Trophoblast cell (in vitro differentiated cells and primary cell): Measurements from ENCODE around the gene PADI3.

Experiments used
- DNase-seq, 2 donors: peaks; one replicate each; pipeline ENCODE4 v3.0.0-alpha.2; 2016
- H2AFZ ChIP-seq: 2 replicates; pipeline ENCODE4 v1.6.1; 2013; ENCODE audit warnings: low read length, moderate library complexity, mild to moderate bottlenecking; ENCODE audit not compliant: insufficient read depth, poor library complexity
- H2AK5ac ChIP-seq: 2 replicates; pipeline ENCODE4 v1.6.1; 2013; ENCODE audit warnings: mild to moderate bottlenecking, low read length
- H2BK120ac ChIP-seq: 2 replicates; pipeline ENCODE4 v1.6.1; 2013; ENCODE audit warnings: low read length, mild to moderate bottlenecking, moderate library complexity; ENCODE audit not compliant: insufficient read depth, poor library complexity
- H2BK12ac ChIP-seq: 2 replicates; pipeline ENCODE4 v1.6.1; 2013; ENCODE audit warnings: mild to moderate bottlenecking, low read length, moderate library complexity
- H2BK5ac ChIP-seq: 2 replicates; pipeline ENCODE4 v1.6.1; 2013; ENCODE audit warnings: low read length, low read depth, moderate library complexity, mild to moderate bottlenecking; ENCODE audit not compliant: poor library complexity
- H3K14ac ChIP-seq: 2 replicates; pipeline ENCODE4 v1.6.1; 2013; ENCODE audit warnings: mild to moderate bottlenecking, low read length
- H3K18ac ChIP-seq: 2 replicates; pipeline ENCODE4 v1.6.1; 2013; ENCODE audit warnings: mild to moderate bottlenecking, low read length
- H3K23ac ChIP-seq: 2 replicates; pipeline ENCODE4 v1.6.1; 2013; ENCODE audit warnings: low read length
- H3K27ac ChIP-seq: 2 replicates; pipeline ENCODE4 v1.5.1; 2013; ENCODE audit warnings: low read depth, mild to moderate bottlenecking, inconsistent platforms, low read length, moderate library complexity
- H3K27me3 ChIP-seq: 2 replicates; pipeline ENCODE4 v1.6.1; 2013; ENCODE audit warnings: inconsistent platforms, mild to moderate bottlenecking, low read length, moderate library complexity; ENCODE audit not compliant: insufficient read depth
- H3K36me3 ChIP-seq, 2 experiments: 1 replicate in 1 of 2; 2 replicates in 1 of 2; pipeline ENCODE4 v1.6.1; 2013; ENCODE audit warnings: low read length in 2 of 2, mild to moderate bottlenecking in 2 of 2, moderate library complexity in 1 of 2; ENCODE audit not compliant: insufficient read depth in 2 of 2, control insufficient read depth in 1 of 2
- H3K4ac ChIP-seq: 2 replicates; pipeline ENCODE4 v1.6.1; 2013; ENCODE audit warnings: low read depth, mild to moderate bottlenecking, low read length, moderate library complexity
- H3K4me1 ChIP-seq, 2 experiments: 1 replicate in 1 of 2; 2 replicates in 1 of 2; pipeline ENCODE4 v1.6.1; 2013; ENCODE audit warnings: low read length in 2 of 2, mild to moderate bottlenecking in 2 of 2, moderate library complexity in 1 of 2; ENCODE audit not compliant: insufficient read depth in 2 of 2, control insufficient read depth in 1 of 2
- H3K4me2 ChIP-seq: 2 replicates; pipeline ENCODE4 v1.6.1; 2013; ENCODE audit warnings: inconsistent platforms, mild to moderate bottlenecking, low read length, moderate library complexity
- H3K4me3 ChIP-seq: 2 replicates; pipeline ENCODE4 v1.5.1; 2013; ENCODE audit warnings: mild to moderate bottlenecking, low read depth, low read length, inconsistent platforms
- H3K79me1 ChIP-seq: one replicate; pipeline ENCODE4 v1.6.1; 2013; ENCODE audit warnings: low read length
- H3K79me2 ChIP-seq: 2 replicates; pipeline ENCODE4 v1.6.1; 2013; ENCODE audit warnings: low read length, mild to moderate bottlenecking; ENCODE audit not compliant: control insufficient read depth, insufficient read depth, poor library complexity
- H3K9ac ChIP-seq: 2 replicates; pipeline ENCODE4 v1.6.1; 2013; ENCODE audit warnings: mild to moderate bottlenecking, low read length
- H3K9me3 ChIP-seq: 2 replicates; pipeline ENCODE4 v1.6.1; 2013; ENCODE audit warnings: low read depth, mild to moderate bottlenecking, control low read depth, inconsistent platforms, low read length; ENCODE audit not compliant: insufficient read depth
- H4K12ac ChIP-seq: 2 replicates; pipeline ENCODE4 v1.6.1; 2013; ENCODE audit warnings: low read depth, mild to moderate bottlenecking, low read length, moderate library complexity
- H4K8ac ChIP-seq: 2 replicates; pipeline ENCODE4 v1.6.1; 2013; ENCODE audit warnings: low read depth, mild to moderate bottlenecking, low read length, moderate library complexity
- H4K91ac ChIP-seq: one replicate; pipeline ENCODE4 v1.6.1; 2013; ENCODE audit warnings: low read depth, mild to moderate bottlenecking, low read length, moderate library complexity
- WGBS: extraction: QIAGEN DNeasy Blood & Tissue Kit; methylation state at CpG from one replicate; pipeline ENCODE4 v1.1.7; 2013; ENCODE audit warnings: missing lambda C conversion rate; ENCODE audit not compliant: insufficient read length, insufficient coverage; ENCODE audit errors: extremely low coverage; 5-methylcytosine and 5-hydroxymethylcytosine counted together

PADI3 gene

DNA sequence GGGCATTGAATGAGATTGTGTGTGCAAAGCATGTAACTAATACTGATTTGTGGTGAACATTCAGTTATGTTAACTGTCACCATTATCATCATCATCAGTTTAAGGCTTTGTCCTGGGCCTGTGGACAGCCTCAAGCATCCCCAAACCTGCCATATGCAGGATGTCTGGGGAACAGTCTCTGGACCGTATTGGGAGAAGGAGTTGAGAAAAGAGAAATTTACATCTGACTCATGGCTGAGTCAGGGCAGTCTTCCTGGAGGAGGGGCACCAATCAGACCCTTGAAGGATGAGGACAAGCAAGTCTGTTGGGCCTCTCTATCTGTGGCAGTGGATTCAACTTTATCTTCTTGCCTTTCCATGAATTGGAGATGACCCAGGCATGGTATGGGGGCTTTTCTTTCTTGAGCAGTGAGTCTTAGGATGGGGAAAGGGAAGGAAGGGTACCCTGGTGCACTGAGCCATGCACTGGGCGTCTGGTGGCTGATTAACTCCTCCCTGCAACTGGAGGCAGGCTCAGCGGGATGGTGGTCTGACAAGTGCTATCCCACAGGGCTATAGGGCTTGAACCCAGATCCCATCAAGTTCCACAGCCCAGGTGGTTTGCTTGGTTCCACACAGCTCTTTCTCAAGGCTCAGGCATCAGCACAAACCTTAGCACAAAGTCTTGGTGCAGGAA lies 2.9 kb downstream of the PADI3 start:
- Histone ChIP-seq H3K4ac (no peak overlapping the region), H3K79me2 (no peaks in the 10 kb centered on the region), H3K36me3 (no peaks in the 10 kb centered on the region), H4K12ac (no peak overlapping the region), H3K27me3 (no peaks in the 10 kb centered on the region), H4K91ac (no peak overlapping the region), H3K14ac (no peak overlapping the region), H2BK120ac (no peak overlapping the region), H2AK5ac (no peak overlapping the region), H4K8ac (no peak overlapping the region), H2AFZ (no peak overlapping the region), H3K9ac (no peak overlapping the region), H3K4me1 (peaks cover 0 to 2% of the 10 kb centered on the region in 2 experiments), H2BK5ac (no peak overlapping the region), H3K9me3 (no peaks in the 10 kb centered on the region), H3K18ac (no peak overlapping the region), H2BK12ac (no peak overlapping the region), H3K4me3 (no peak overlapping the region), H3K4me2 (no peak overlapping the region), H3K23ac (no peak overlapping the region), H3K27ac (no peak overlapping the region), H3K79me1 (no peaks in the 10 kb centered on the region)
- WGBS: no CpG with 5 or more reads among the region's 3 CpGs
- DNase-seq: no peak

DNA sequence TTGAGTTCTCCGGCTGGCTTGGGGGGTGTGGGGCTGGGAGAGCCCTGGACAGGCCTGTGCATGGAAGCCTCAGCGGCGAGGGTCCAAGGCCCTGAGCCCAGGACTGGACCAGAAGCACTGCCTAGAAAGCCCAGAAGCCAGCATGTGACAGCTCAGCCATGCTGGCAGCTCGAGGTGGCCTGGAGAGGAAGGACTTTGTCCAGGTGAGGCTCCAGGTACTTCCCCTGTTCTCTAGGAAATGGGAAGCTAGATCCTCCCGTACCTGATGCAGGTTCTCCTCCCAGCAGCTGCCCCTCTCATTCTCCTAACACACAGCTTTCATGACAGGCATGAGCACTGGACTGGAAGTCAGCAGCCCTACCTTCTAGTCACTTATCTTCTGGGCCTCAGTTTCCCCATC lies 6.4 kb downstream of the PADI3 start:
- H3K4me2 ChIP-seq: no peak overlapping the region

DNA sequence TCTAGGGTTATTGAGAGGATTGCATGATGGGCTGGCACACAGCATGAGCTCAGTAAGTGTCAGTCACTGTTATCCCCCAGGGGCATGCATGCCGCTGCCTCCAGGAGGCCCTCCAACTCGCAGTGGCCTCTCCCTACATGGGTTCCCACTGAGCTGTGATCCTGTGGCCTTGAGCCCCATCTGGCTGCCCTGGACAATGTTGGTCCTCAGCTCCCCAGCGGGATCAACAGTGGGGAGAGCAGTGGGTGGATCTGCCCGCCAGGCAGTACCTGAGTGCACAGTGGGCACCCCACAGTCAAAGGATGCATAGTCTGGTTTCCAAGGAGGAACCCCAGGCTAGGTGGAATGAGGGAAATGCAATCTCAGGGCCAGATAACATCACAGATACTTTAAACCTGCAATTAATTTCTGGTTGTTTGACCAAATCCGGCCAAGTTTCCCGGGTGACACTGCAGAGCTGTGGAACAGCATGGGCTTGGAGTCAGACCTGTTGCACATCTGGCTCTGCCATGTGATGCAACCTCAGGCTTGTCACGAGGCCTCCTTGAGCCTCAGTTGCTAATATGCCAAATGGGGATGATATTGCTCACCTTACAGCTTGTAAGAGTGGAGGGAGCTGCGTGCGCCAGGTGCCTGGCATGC lies 9.3 kb downstream of the PADI3 start:
- no peak overlapping the region for H3K4me2 ChIP-seq
- no peaks in the 10 kb centered on the region for H3K36me3 ChIP-seq
- H2BK12ac ChIP-seq: no peak overlapping the region
- H3K9me3 ChIP-seq: no peaks in the 10 kb centered on the region
- H3K9ac ChIP-seq: no peak overlapping the region
- no peaks in the 10 kb centered on the region for H3K79me2 ChIP-seq
- no peak overlapping the region for H3K23ac ChIP-seq
- H3K18ac ChIP-seq: no peak overlapping the region
- no peaks in the 10 kb centered on the region for H3K27me3 ChIP-seq
- H3K4me3 ChIP-seq: no peak overlapping the region
- no peak overlapping the region for H4K8ac ChIP-seq
- no CpG with 5 or more reads among the region's 9 CpGs for WGBS
- no peak overlapping the region for H2AK5ac ChIP-seq
- H3K4me1 ChIP-seq: no peaks in the 10 kb centered on the region
- H3K4ac ChIP-seq: no peak overlapping the region
- no peak overlapping the region for H3K27ac ChIP-seq
- no peak for DNase-seq
- no peak overlapping the region for H3K14ac ChIP-seq
- no peak overlapping the region for H2BK120ac ChIP-seq
- H4K12ac ChIP-seq: no peak overlapping the region
- no peaks in the 10 kb centered on the region for H3K79me1 ChIP-seq
- no peak overlapping the region for H2BK5ac ChIP-seq
- H4K91ac ChIP-seq: no peak overlapping the region
- H2AFZ ChIP-seq: no peak overlapping the region

More for the DNA sequence above, 6.4 kb downstream of the PADI3 start:
- no peak overlapping the region for H2BK120ac ChIP-seq
- H2BK12ac ChIP-seq: no peak overlapping the region
- WGBS: no CpG with 5 or more reads among the region's 5 CpGs
- H3K23ac ChIP-seq: no peak overlapping the region
- no peak for DNase-seq
- no peak overlapping the region for H4K12ac ChIP-seq
- H3K27ac ChIP-seq: no peak overlapping the region
- H3K27me3 ChIP-seq: no peaks in the 10 kb centered on the region
- H4K91ac ChIP-seq: no peak overlapping the region
- H3K36me3 ChIP-seq: no peaks in the 10 kb centered on the region
- no peak overlapping the region for H3K14ac ChIP-seq
- H3K4me3 ChIP-seq: no peak overlapping the region
- H3K79me2 ChIP-seq: no peaks in the 10 kb centered on the region
- H3K9me3 ChIP-seq: no peaks in the 10 kb centered on the region
- no peak overlapping the region for H3K4ac ChIP-seq
- H3K4me1 ChIP-seq: peaks cover 0 to 2% of the 10 kb centered on the region in 2 experiments
- no peak overlapping the region for H3K18ac ChIP-seq
- H2AFZ ChIP-seq: no peak overlapping the region
- no peaks in the 10 kb centered on the region for H3K79me1 ChIP-seq
- no peak overlapping the region for H2BK5ac ChIP-seq
- no peak overlapping the region for H3K9ac ChIP-seq
- H2AK5ac ChIP-seq: no peak overlapping the region
- H4K8ac ChIP-seq: no peak overlapping the region

DNA sequence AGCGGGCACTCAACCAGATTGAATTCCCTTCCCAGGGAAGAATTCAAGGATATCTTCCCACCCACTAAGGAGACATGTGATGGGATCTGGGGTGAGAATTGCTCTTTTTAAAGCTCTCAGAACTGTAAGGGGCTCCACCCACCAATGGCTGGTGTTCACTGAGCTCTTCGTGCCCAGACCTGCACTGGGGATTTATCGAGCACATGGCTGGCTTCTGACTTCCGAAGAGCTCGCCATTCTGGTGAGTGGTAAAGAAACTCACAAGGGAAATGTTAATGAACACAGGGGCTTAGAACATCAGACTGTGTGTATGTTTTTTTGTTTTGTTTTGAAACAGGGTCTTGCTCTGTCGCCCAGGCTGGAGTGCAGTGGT lies 9.8 kb downstream of the PADI3 start:
- Histone ChIP-seq H3K79me1 (no peaks in the 10 kb centered on the region), H3K4me3 (no peak overlapping the region), H3K79me2 (no peaks in the 10 kb centered on the region), H3K4ac (no peak overlapping the region), H3K23ac (no peak overlapping the region), H3K9me3 (no peaks in the 10 kb centered on the region), H2BK120ac (no peak overlapping the region), H4K12ac (no peak overlapping the region), H2AFZ (no peak overlapping the region), H3K4me1 (no peaks in the 10 kb centered on the region), H3K36me3 (no peaks in the 10 kb centered on the region), H2BK5ac (no peak overlapping the region), H3K9ac (no peak overlapping the region), H3K4me2 (no peak overlapping the region), H2BK12ac (no peak overlapping the region), H2AK5ac (no peak overlapping the region), H3K27ac (no peak overlapping the region), H4K91ac (no peak overlapping the region), H4K8ac (no peak overlapping the region), H3K14ac (no peak overlapping the region), H3K18ac (no peak overlapping the region), H3K27me3 (no peaks in the 10 kb centered on the region)
- WGBS: no CpG with 5 or more reads among the region's 6 CpGs
- no peak for DNase-seq
